Gastroesophageal sphincter (tissue), 3 donors: ENCODE results near the gene ROR2.

ENCODE experiments used
- EP300 ChIP-seq: sonication (generic); formaldehyde crosslinking; IDR thresholded peaks from one replicate; pipeline ENCODE4 v1.6.1; 2017; ENCODE audit warnings: antibody characterized with exemption, mild to moderate bottlenecking
- POLR2A ChIP-seq, 2 donors: fragments of 450-650 bp; IDR thresholded peaks; one replicate each; pipeline ENCODE4 v1.6.1; 2017; ENCODE audit warnings: antibody characterized with exemption in 2 of 2, mild to moderate bottlenecking in 2 of 2, moderate library complexity in 1 of 2
- TF ChIP-seq, protein P1 (sequence below), 4 experiments: fragments of 200-600 bp in 2 of 4; fragments of 450-650 bp in 2 of 4; sonication (generic) in 1 of 4; IDR thresholded peaks; one replicate each; pipeline ENCODE4 v1.5.1; 2017 to 2019; ENCODE audit warnings: antibody characterized with exemption in 4 of 4, mild to moderate bottlenecking in 2 of 4, moderate library complexity in 2 of 4

DNA sequence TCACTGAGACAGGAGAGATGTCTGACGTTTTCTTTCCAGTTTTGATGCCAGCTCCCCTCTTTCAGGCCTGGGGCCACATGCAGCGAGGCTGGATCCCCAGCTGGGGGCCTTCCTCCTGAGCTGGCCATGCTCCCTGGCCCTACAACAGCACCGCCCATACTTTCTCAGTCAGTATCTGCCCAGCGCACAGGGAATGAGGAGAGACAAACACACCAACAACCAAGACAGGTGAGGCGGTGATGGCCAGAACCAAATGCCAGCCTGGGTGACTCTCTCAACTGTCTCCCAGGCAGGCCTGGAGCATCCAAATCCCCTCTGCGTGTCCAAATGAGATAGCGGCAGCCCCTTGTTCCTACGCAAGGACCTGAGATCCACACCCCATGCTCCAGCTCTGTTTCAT lies 109.6 kb downstream of the ROR2 start:
- TF ChIP-seq POLR2A (IDR thresholded peaks at IDR 0.05) (no peak), EP300 (no peak)
- TF ChIP-seq, protein P1, sequence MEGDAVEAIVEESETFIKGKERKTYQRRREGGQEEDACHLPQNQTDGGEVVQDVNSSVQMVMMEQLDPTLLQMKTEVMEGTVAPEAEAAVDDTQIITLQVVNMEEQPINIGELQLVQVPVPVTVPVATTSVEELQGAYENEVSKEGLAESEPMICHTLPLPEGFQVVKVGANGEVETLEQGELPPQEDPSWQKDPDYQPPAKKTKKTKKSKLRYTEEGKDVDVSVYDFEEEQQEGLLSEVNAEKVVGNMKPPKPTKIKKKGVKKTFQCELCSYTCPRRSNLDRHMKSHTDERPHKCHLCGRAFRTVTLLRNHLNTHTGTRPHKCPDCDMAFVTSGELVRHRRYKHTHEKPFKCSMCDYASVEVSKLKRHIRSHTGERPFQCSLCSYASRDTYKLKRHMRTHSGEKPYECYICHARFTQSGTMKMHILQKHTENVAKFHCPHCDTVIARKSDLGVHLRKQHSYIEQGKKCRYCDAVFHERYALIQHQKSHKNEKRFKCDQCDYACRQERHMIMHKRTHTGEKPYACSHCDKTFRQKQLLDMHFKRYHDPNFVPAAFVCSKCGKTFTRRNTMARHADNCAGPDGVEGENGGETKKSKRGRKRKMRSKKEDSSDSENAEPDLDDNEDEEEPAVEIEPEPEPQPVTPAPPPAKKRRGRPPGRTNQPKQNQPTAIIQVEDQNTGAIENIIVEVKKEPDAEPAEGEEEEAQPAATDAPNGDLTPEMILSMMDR (IDR thresholded peaks at IDR 0.05) = no peak
